Adipocyte (in vitro differentiated cells): ENCODE results near the gene LPIN1.

Experiments
- DNase-seq: peaks from one replicate; pipeline ENCODE4 v3.0.0-alpha.2; 2015; ENCODE audit warnings: low read depth
- H3K27me3 ChIP-seq: replicated peaks from 2 replicates; pipeline ENCODE4 v1.7.0; 2013; ENCODE audit warnings: mild to moderate bottlenecking, low read length, moderate library complexity; ENCODE audit not compliant: control insufficient read depth, insufficient read depth
- H3K36me3 ChIP-seq: 2 replicates; pipeline ENCODE4 v1.7.0; 2013; ENCODE audit warnings: low read length, mild to moderate bottlenecking, moderate library complexity; ENCODE audit not compliant: control insufficient read depth, insufficient read depth, severe bottlenecking
- H3K4me1 ChIP-seq: 2 replicates; pipeline ENCODE4 v1.7.0; 2013; ENCODE audit warnings: mild to moderate bottlenecking, low read length, moderate library complexity; ENCODE audit not compliant: control insufficient read depth, insufficient read depth
- H3K4me3 ChIP-seq: 2 replicates; pipeline ENCODE4 v1.7.0; 2013; ENCODE audit warnings: mild to moderate bottlenecking, low read length, moderate library complexity
- H3K9ac ChIP-seq: 2 replicates; pipeline ENCODE4 v1.7.0; 2013; ENCODE audit warnings: mild to moderate bottlenecking, low read length, moderate library complexity
- H3K9me3 ChIP-seq: 2 replicates; pipeline ENCODE4 v1.7.0; 2013; ENCODE audit warnings: mild to moderate bottlenecking, low read length, moderate library complexity; ENCODE audit not compliant: control insufficient read depth

The LPIN1 gene

DNA sequence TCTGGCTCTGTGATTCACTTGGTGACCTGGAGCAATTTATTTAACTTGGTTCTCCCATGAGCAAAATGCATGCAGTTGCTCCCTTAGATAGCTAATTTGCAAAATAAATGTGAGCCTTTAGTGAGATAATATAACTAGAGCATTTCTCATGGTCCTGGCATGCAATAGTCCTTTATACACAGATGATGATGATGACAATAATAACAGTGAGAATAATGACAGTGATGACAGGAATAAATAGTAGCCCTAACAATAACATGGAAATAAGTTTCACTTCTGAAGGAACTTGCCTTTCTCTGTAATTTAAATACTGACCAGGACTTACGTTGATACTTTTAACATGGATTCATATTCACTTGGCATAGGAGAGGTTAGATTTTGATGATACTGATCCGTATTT lies 49.2 kb downstream of the LPIN1 start:
- Histone ChIP-seq H3K27me3 (no peaks in the 10 kb centered on the region), H3K4me3 (no peak overlapping the region), H3K36me3 (peaks cover 98% of the 10 kb centered on the region), H3K9me3 (no peaks in the 10 kb centered on the region), H3K4me1 (peaks cover 24% of the 10 kb centered on the region), H3K9ac (no peak overlapping the region)
- no peak for DNase-seq

- peaks cover 24% of the 10 kb centered on the region for H3K4me1 ChIP-seq
- no peaks in the 10 kb centered on the region for H3K9me3 ChIP-seq
- no peak overlapping the region for H3K4me3 ChIP-seq
- DNase-seq: peak; percentile 93
- H3K27me3 ChIP-seq: no peaks in the 10 kb centered on the region
- no peak overlapping the region for H3K9ac ChIP-seq
- H3K36me3 ChIP-seq: peaks cover 98% of the 10 kb centered on the region
These were observed 50.0 kb downstream of the LPIN1 start for GRCh38 chr2:11796190-11797171.

GRCh38 chr2:11797846-11798245 lies 51.4 kb downstream of the LPIN1 start:
- H3K9ac ChIP-seq: no peak overlapping the region
- H3K4me3 ChIP-seq: no peak overlapping the region
- H3K27me3 ChIP-seq: no peaks in the 10 kb centered on the region
- H3K4me1 ChIP-seq: peaks cover 24% of the 10 kb centered on the region
- peaks cover 98% of the 10 kb centered on the region for H3K36me3 ChIP-seq
- H3K9me3 ChIP-seq: no peaks in the 10 kb centered on the region
- DNase-seq: no peak

GRCh38 chr2:11798701-11799435 lies 52.4 kb downstream of the LPIN1 start:
- Histone ChIP-seq H3K36me3 (peaks cover 98% of the 10 kb centered on the region), H3K27me3 (no peaks in the 10 kb centered on the region), H3K9me3 (no peaks in the 10 kb centered on the region), H3K4me3 (no peak overlapping the region), H3K9ac (no peak overlapping the region), H3K4me1 (peaks cover 18% of the 10 kb centered on the region)
- no peak for DNase-seq

GRCh38 chr2:11799826-11800225 lies 53.4 kb downstream of the LPIN1 start:
- no peak overlapping the region for H3K9ac ChIP-seq
- H3K27me3 ChIP-seq: no peaks in the 10 kb centered on the region
- peaks cover 98% of the 10 kb centered on the region for H3K36me3 ChIP-seq
- H3K4me1 ChIP-seq: peaks cover 18% of the 10 kb centered on the region
- DNase-seq: no peak
- H3K9me3 ChIP-seq: no peaks in the 10 kb centered on the region
- H3K4me3 ChIP-seq: no peak overlapping the region

DNA sequence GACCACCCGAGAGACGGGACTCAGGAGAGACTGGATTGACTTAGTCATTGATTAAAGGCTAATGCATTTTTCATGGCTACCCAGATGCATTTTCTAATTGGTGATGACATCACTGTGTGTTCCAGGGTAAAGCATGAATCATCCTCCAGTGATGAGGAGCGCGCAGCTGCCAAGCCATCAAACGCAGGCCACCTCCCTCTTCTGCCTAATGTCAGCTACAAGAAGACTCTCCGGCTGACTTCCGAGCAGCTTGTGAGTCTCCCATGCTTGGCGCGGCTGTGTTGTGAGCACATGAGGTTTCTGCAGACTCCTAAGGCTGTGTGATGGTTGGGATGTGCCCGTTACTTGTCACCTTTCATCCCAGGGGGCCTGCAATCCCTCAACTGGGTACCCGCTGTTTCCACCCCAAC lies 56.4 kb downstream of the LPIN1 start:
- no peaks in the 10 kb centered on the region for H3K9me3 ChIP-seq
- no peak for DNase-seq
- no peak overlapping the region for H3K9ac ChIP-seq
- H3K4me3 ChIP-seq: no peak overlapping the region
- H3K4me1 ChIP-seq: no peaks in the 10 kb centered on the region
- peaks cover 100% of the 10 kb centered on the region for H3K36me3 ChIP-seq
- H3K27me3 ChIP-seq: no peaks in the 10 kb centered on the region

DNA sequence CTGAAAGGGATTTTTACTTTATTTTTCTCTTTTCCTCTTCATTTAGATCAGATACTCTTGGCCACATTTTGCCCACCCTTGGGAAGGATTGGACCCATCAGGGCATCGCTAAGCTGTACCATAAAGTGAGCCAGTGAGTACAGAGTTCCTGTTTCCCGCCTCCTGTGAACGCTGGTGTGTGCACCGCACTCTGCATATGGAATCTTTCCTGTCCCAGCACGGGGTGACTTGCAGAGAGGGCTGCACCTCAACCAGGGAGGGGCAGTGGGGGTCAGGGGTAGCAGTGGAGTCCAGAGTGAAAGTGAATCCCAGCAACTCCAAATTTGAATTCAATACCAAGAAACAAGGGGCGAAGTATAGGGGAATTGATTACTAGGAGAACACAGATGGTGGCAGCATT lies 58.6 kb downstream of the LPIN1 start:
- Histone ChIP-seq H3K9me3 (no peaks in the 10 kb centered on the region), H3K9ac (no peak overlapping the region), H3K4me1 (peaks cover 5% of the 10 kb centered on the region), H3K27me3 (no peaks in the 10 kb centered on the region), H3K36me3 (peaks cover 96% of the 10 kb centered on the region), H3K4me3 (no peak overlapping the region)
- no peak for DNase-seq

DNA sequence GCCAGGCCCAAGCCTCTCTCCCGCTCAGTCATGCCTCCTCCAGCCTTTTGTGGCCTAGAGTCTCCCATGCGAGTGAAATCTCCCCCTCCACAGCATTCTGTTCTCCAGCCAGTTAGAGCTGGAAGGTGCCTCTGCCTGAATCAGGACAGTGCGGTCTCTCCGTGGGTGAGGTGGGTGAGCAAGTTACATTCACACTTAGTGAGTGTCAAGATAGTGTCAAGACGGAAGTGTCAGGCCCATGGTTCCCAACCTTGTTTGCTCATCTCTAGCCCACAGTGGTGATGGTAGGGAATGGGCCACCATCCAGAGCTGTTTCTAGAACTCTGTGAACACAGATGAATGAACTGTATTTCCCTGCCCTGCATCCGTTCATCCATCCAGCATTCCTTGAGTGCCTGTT lies 59.5 kb downstream of the LPIN1 start:
- DNase-seq: no peak
- H3K27me3 ChIP-seq: no peaks in the 10 kb centered on the region
- no peaks in the 10 kb centered on the region for H3K9me3 ChIP-seq
- no peak overlapping the region for H3K4me3 ChIP-seq
- no peak overlapping the region for H3K9ac ChIP-seq
- H3K36me3 ChIP-seq: peaks cover 96% of the 10 kb centered on the region
- peaks cover 6% of the 10 kb centered on the region for H3K4me1 ChIP-seq

DNA sequence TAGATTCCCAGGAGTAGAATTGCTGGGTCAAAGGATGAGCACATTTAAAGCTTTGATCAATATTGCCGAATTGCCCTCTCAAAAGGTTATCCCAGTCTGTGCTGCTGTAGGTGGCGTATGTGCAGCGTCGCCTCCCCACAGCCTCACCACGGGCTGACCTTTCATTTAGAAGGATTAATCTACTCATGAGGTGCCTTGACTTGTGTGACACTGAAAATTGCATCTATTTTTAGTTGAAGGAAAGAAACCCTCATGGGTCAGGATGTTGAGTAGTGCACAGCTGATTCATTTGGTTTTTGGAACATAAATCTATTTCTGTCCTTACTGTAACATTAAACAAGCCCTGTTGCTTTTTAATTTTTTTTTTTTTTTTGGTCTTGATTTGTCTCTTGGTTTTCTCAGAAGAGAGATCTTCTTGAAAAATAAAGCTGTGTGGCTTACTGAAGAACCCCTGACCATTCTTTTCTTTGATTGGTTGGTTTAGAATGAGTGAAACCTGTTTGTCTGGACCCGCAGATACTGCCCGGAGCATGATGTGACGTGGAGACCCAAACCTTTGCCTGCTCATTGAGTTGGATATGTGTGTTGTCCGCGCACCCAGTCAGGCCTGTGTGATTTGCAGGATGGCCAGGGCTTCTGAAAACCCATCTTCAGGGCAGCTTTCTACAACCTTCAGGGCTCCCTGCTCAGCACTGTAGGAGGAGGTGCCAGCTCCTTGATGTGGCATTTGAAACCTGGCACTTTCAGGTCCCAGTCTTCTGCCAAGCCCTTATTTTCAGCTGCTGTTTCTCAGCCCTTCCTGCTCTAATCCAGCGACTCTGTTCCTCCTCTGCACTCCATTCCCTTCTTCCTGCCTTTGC lies 61.0 kb downstream of the LPIN1 start:
- Histone ChIP-seq H3K9me3 (no peaks in the 10 kb centered on the region), H3K36me3 (peaks cover 93% of the 10 kb centered on the region), H3K9ac (no peak overlapping the region), H3K4me3 (no peak overlapping the region), H3K4me1 (peaks cover 6% of the 10 kb centered on the region), H3K27me3 (no peaks in the 10 kb centered on the region)
- DNase-seq: no peak

GRCh38 chr2:11808016-11808400 lies 61.6 kb downstream of the LPIN1 start:
- H3K4me1 ChIP-seq: peaks cover 6% of the 10 kb centered on the region
- H3K9me3 ChIP-seq: no peaks in the 10 kb centered on the region
- no peaks in the 10 kb centered on the region for H3K27me3 ChIP-seq
- DNase-seq: no peak
- H3K9ac ChIP-seq: no peak overlapping the region
- H3K4me3 ChIP-seq: no peak overlapping the region
- peaks cover 93% of the 10 kb centered on the region for H3K36me3 ChIP-seq
